Tongue (tissue), 2 donors: ENCODE data around the gene GAS1. TPM values are rescaled to one million over a fixed set of nuclear protein-coding genes. Genes with fewer than 3 reads are reported as not detected.

Experiments used
- DNase-seq: peaks from one replicate; pipeline ENCODE4 v3.0.0-alpha.2; 2015
- total RNA-seq: library from RNA; depleted of rRNA; stranded (reverse); fragments of >200 nt; gene quantifications from one replicate; pipeline ENCODE4 v1.2.3, GENCODE V29; 2014

Gene GAS1
- total RNA-seq, 1 donor from 2014 or later = 142 TPM

GRCh38 chr9:86965636-86966395, 18.5 kb upstream of the GAS1 start:
- peak; percentile 77 for DNase-seq

- no peak for DNase-seq
These were observed 15.4 kb upstream of the GAS1 start for GRCh38 chr9:86962692-86963091.

GRCh38 chr9:86960938-86961337, 13.6 kb upstream of the GAS1 start:
- DNase-seq = no peak

- no peak for DNase-seq
These were observed 10.9 kb upstream of the GAS1 start for GRCh38 chr9:86958203-86958602.

GRCh38 chr9:86955561-86955960, 8.3 kb upstream of the GAS1 start:
- peak; percentile 63 for DNase-seq

DNA sequence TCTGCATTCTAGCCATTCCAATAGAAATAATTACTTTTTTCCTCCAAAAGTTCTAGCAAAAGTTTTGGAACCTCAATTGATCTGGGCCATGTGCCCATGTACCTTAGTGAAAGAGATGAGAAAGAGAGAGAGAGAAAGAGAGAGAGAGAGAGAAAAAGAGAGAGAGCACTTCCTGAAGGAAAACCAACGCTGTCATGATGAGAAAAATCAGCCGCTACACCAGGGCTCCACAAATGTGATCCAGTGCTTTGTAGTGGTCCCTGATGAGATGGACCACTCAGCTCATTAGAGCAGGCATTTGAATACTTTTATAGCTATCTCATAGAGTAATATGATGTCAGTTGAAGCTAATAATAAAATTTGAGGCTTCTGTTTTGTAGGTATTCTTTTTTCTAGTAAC, 7.7 kb upstream of the GAS1 start:
- DNase-seq = no peak

GRCh38 chr9:86953181-86953580, 5.9 kb upstream of the GAS1 start:
- no peak for DNase-seq

DNA sequence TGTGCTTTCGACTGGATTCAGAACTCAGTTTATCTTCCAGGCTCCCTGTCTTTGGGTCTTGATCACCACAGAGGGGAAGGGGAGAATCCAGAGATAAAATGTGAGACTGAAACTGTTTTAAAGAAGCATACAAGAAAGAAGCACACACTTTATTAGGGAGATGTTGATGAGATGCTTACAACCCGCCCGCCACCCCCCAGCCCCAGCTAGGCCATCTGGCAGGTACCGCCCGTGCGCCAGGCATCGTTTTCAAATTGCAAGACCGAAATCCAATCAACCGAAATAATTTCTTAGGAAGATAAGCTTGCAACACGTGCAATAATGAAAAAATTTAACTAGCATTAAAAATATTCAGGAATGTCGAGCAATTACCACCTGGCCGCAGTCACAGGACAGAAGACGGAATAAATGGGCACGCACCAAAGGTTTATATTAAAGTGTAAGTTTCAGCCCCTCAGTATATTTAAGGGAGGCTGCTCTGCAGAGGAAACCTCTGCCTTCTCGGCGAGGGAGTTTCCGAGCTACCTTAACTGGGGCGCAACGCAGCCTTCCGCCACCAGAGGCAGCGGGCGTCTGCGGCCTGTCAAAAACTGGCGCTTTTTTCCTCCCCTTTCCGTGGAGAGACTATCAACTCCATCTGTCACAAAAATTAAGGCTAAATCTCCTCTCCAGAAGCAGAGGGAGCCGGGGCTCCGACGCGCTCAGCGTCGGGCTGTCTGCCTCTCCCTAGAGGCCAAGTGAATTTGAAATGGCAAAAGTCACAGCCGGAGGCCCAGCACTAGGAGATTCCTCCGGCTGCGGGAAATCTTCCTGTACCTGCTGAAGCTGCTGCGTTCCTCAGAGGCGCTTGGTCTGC, 996 bp upstream of the GAS1 start:
- peak; percentile 96 for DNase-seq

GRCh38 chr9:86946201-86947145, 833 bp downstream of the GAS1 start:
- peak; percentile 80 for DNase-seq

- peak; percentile 53 for DNase-seq
These were observed 1.5 kb downstream of the GAS1 start for GRCh38 chr9:86945728-86946200.

- DNase-seq = peak; percentile 61
These were observed 2.2 kb downstream of the GAS1 start for GRCh38 chr9:86944796-86945727.

- DNase-seq = peak; percentile 77
These were observed 3.8 kb downstream of the GAS1 start for GRCh38 chr9:86943201-86944113.

- peak; percentile 84 for DNase-seq
These were observed 4.8 kb downstream of the GAS1 start for GRCh38 chr9:86942281-86943200.

DNA sequence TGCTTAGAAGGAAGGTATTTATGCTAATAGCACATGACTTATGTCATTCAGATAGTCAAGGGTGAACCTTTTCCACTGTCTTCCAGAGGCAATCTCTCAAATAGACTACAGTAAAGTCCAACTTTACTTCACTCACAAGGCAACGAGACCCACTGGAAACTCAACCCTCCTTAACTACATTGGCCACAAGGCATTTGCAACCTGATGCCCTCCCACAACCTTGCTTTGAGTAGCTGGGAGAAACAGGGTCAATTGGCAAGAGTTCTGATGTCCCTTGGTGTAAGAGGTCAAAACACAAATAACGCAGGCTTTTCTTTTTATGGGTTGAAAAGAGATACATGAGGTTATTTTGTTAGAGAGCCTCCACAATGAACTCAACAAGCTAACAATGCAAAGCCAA, 6.1 kb downstream of the GAS1 start:
- peak; percentile 29 for DNase-seq

DNA sequence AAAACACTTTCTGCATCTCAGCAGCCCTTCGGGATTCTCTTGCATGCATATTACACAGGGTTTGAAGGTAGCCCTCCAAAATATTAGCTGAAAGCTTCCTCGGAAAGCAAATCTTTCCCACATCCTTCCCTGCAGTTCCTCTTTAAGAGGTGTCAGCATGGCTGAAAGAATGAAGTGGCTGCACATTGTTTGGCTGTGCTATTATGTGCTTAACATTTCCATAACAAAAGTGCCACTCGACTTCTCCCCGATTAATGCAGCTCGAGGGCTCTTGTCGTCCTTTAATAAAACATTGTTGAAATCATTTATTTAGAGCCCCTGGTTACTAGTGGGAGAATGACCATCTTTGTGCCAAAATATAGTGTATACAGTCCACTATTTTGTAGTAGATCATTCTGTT, 6.5 kb downstream of the GAS1 start:
- peak; percentile 7 for DNase-seq

DNA sequence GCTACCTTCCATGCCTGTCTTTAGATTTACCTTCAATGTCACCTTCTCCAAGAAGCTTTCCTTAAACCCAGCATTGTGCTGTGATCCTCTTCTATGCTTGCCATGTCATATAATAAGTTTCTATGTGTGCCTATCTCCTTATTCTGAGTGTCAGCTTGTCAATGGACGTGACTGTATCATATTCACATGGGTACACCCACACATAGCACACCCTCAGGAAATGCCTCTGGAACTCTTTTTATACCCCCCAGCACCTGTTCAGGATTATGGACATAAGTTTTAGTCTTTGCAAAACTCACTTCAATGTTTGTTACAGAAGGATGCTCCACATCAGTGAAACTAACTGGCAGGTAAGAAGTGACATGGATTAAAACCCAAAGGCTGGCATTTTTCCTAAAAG, 7.4 kb downstream of the GAS1 start:
- DNase-seq = peak; percentile 60

DNA sequence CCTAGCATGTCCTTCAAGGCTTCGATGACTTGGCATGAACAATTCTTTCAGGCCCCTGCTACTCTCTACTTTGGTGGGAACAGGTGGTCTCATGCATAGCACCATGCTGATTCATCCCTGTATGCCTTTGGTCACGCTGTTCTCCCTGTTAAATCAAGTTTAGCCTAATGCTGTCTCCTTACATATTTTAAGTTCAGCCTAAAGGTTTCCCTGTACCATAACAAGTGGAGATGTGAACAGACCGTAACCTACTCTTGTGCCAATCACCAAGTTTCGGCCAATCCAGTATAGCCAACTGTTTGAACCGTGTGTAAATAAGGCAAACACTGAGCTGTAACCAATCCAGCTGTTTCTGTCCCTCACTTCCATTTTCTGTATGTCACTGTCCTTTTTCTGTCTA, 8.0 kb downstream of the GAS1 start:
- peak; percentile 70 for DNase-seq

GRCh38 chr9:86938780-86939179, 8.5 kb downstream of the GAS1 start:
- DNase-seq = no peak

GRCh38 chr9:86926145-86926544, 21.2 kb downstream of the GAS1 start:
- no peak for DNase-seq
